Measurements from ENCODE around the gene CCDC120.

The CCDC120 gene

GRCh38 chrX:49061916-49062315, 3.1 kb downstream of the CCDC120 start:
- no peak for DNase-seq

- no peak for DNase-seq
Observed at GRCh38 chrX:49063715-49064114, 4.9 kb downstream of the CCDC120 start.

GRCh38 chrX:49064303-49064702, 5.5 kb downstream of the CCDC120 start:
- no peak for DNase-seq

GRCh38 chrX:49064735-49065134, 5.9 kb downstream of the CCDC120 start:
- DNase-seq = no peak

- no peak for DNase-seq
Observed at GRCh38 chrX:49066278-49066677, 7.5 kb downstream of the CCDC120 start.

- no peak for DNase-seq
Observed at GRCh38 chrX:49066690-49067089, 7.9 kb downstream of the CCDC120 start.

- no peak for DNase-seq
Observed at GRCh38 chrX:49067285-49068120, 8.7 kb downstream of the CCDC120 start.

- no peak for DNase-seq
Observed at GRCh38 chrX:49069038-49069437, 10.2 kb downstream of the CCDC120 start.

- no peak for DNase-seq
Observed at GRCh38 chrX:49070988-49071387, 12.2 kb downstream of the CCDC120 start.

- DNase-seq = peak in 9 of 14 donors; percentile 0 to 65 (median 27)
Observed at GRCh38 chrX:49071877-49072711, 13.3 kb downstream of the CCDC120 start.

GRCh38 chrX:49072712-49073095, 13.9 kb downstream of the CCDC120 start:
- no peak for DNase-seq

GRCh38 chrX:49073601-49074575, 15.1 kb downstream of the CCDC120 start, which contains the start of gene PRAF2:
Gene PRAF2 (minus strand): TSS chrX:49074002. CDS start chrX:49073987, 15 bp downstream.
- peak; percentile 49 to 92 (median 86) for DNase-seq

- no peak for DNase-seq
Observed at GRCh38 chrX:49075347-49075746, 16.5 kb downstream of the CCDC120 start.

- no peak for DNase-seq
Observed at GRCh38 chrX:49077941-49078340, 19.1 kb downstream of the CCDC120 start.

GRCh38 chrX:49079489-49080428, 21.0 kb downstream of the CCDC120 start, which contains the start of gene WDR45:
Gene WDR45 (minus strand): TSS chrX:49079887. CDS start chrX:49078095, 1,792 bp downstream.
- peak in 13 of 14 donors; percentile 15 to 79 (median 65) for DNase-seq

GRCh38 chrX:49082271-49082871, 23.6 kb downstream of the CCDC120 start:
- no peak for DNase-seq

GRCh38 chrX:49089553-49089952, 30.8 kb downstream of the CCDC120 start:
- no peak for DNase-seq

GRCh38 chrX:49096419-49096818, 37.6 kb downstream of the CCDC120 start:
- no peak for DNase-seq

GRCh38 chrX:49100704-49101628, 42.2 kb downstream of the CCDC120 start:
- peak; percentile 42 to 91 (median 84) for DNase-seq

All from C1 segment of cervical spinal cord (tissue), 14 donors.